GM12801 (cell line): ENCODE data around the gene KRT6C.

ENCODE experiments used
- TF ChIP-seq, protein P1 (sequence below): IDR thresholded peaks from one replicate; pipeline ENCODE4 v1.5.1; 2011; ENCODE audit warnings: control low read depth; ENCODE audit not compliant: insufficient read length; ENCODE audit errors: extremely low read depth

Gene KRT6C

DNA sequence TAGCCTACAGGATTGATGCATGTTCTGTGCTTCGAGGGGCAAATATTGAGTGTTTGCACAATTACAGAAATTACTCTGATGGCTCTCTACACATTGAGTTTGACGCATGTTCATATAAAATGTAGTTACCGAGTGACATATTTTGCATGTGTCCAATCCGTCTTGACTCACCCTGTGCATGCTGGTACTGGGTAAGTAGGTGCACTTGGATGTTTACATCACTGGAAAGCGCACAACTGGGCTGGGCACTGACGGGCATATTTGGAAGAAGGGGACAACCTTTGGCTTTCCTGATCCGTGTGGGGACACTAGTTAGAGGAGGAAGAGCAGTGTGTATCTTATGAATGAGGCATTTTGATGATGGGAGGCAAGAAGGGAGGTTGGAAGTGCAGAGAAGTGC, 24.4 kb upstream of the KRT6C start:
- TF ChIP-seq, protein P1, sequence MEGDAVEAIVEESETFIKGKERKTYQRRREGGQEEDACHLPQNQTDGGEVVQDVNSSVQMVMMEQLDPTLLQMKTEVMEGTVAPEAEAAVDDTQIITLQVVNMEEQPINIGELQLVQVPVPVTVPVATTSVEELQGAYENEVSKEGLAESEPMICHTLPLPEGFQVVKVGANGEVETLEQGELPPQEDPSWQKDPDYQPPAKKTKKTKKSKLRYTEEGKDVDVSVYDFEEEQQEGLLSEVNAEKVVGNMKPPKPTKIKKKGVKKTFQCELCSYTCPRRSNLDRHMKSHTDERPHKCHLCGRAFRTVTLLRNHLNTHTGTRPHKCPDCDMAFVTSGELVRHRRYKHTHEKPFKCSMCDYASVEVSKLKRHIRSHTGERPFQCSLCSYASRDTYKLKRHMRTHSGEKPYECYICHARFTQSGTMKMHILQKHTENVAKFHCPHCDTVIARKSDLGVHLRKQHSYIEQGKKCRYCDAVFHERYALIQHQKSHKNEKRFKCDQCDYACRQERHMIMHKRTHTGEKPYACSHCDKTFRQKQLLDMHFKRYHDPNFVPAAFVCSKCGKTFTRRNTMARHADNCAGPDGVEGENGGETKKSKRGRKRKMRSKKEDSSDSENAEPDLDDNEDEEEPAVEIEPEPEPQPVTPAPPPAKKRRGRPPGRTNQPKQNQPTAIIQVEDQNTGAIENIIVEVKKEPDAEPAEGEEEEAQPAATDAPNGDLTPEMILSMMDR, result no peak

DNA sequence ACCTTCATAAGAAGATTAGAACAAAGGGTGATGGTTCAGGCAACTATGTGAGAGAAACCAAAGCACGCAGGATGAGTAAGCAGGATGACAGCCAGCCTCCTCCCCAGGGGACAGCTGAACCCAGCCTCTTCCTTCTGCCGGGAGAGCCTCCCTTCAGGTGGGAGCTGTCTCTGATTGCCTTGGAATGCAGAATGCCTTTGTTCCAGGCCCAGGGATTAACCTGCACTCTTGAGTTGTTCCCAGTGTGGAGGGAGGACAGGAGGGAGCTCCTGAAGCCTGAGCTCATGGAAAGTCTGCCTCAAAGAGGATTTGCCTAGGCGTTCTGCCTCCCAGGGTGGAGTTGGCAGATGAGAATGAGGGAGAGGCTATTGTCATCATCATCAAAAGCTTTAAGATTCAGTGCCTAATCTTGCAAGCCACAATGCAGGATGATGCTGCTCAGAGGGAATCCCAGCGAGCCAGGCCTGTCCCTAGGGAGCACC, 23.0 kb upstream of the KRT6C start:
- TF ChIP-seq, protein P1, result no peak

DNA sequence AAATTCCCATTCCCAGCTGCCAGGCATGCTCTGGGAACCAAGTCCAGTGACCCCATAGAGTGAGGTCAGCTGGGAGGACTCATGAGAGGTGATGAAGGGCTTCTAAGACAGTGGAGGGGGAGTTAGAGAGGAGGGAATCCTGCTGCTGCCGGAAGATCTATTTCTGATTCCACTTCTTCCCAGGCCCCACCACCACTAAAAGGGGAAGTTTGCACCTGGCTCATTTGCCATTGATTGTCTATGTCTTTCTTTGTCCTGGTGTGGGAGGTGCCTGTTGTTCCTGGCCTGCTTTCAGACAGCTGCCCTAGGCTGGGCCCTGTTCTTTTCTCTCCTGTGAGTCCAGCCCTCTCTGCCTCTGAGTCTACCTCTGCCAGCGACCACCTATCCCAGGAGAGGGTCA, 22.4 kb upstream of the KRT6C start:
- TF ChIP-seq, protein P1, result no peak

DNA sequence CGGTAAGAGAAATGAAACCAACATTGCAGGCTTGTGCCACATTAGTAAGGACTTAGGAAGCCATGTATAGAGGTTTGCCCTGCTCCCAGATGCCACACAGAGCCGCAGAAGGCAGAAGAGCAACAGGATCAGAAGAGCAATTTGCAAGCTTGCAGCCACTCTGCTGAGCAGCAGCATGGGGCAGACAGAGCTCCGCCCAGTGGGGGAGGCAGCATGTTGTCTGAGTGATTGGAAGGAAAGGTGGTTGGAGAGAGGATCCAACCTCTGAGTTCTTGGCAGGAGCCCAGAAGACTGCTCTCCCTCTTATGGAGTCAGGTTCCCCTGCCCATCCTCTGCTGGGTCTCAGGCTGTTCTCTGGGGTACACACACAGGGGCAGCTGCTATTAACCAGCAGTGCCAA, 21.8 kb upstream of the KRT6C start:
- TF ChIP-seq, protein P1, result no peak

DNA sequence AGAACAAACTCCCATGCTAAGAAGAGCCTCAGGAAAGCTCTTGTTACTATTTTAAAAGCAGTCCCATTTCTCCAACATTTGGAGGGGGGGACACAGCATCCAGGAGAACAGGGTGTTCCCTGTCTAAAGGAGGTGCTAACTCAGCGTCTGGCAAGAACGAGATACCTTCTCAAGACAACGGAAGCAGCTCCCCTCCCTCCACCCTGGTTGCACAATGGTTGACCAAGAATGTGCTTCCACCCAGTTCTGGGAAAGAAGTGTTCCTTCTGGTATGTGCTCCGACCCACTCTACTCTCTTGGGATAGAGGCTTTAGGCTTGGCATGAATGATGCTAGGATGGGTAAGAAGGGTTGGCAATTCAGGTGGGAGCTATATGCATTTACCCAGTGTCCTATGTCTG, 20.9 kb upstream of the KRT6C start:
- TF ChIP-seq, protein P1, result no peak

DNA sequence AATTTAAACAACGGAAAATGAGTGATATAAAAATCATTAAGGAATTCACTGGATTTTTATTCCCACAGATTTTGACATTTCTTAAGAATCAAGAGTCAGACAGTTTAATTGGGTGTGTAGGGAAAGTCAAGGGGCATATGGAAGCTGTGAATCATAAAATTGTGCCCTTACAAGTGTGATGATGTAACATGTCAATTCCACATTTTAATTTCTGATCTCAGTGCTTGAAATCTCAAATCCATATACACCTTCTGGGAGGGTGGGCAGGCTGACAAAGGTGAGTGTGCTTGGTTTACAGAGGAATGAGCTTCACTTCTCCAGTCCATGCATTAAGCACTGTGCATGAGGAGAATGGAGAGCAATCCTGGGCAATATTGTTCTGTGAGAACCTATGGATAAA, 20.5 kb upstream of the KRT6C start:
- TF ChIP-seq, protein P1, result no peak

DNA sequence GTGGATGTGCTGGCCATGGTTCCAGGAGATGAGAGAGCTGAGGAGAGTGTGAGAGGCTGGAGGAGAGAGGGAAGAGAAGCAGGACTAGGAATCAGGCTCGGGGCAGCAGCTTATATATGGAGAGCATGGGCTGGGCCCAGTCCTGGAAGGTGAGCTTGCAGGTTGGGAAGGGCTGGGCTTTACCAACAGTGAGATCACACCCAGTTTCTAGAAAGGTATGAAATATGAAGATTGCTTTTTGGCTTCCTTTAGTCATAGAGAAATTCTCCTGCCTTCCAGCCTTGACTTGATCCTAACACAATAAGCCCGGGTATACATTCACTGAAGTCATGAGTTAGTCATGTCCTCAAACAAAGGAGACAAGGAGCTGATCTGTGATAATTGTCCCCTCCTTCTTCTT, 19.6 kb upstream of the KRT6C start, which contains the start of gene KRT6A:
KRT6A (minus strand) TSS at position 86 of the 400 bp plus-strand sequence; CDS start at position 17, 69 bp downstream.
- TF ChIP-seq, protein P1, result no peak
